Measurements from ENCODE around the gene ZSCAN12. TPM values are rescaled to one million over a fixed set of nuclear protein-coding genes. Genes with fewer than 3 reads are reported as not detected.

ZSCAN12 gene
- total and polyA plus RNA-seq, 2 experiments from 2014 or later, result 2.0 to 7.3 TPM

DNA sequence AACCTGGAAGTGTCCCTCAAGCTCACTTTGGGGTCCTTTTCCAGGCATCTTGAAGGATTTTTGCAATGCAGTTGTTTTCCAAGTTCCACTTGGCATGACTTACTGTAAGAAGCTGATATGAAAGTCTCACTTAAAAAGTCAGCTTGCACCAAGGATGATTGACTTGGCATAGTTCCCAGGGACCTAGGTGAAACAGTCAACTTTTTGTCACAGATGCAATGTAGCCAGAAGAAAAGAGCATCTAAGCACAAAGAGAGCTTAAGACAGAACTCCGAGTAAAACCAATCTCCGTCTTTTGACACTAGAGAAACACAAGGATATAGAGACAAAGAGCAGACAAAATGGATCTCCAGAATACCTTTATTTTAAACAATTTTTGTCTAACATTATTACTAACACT lies 2.6 kb upstream of the ZSCAN12 start:
- Mint-ChIP-seq H3K36me3 (ENCODE audit: low read depth) (peaks cover 13% of the 10 kb centered on the region), H3K4me1 (peaks cover 12% of the 10 kb centered on the region), H3K27ac (no peak overlapping the region), H3K27me3 (ENCODE audit: insufficient read depth, low read depth, poor library complexity) (peaks cover 8% of the 10 kb centered on the region), H3K4me3 (no peak overlapping the region), H3K9me3 (no peaks in the 10 kb centered on the region)
- no peak for ATAC-seq
- no peak overlapping the region for H3K4me2 ChIP-seq
- H2AFZ ChIP-seq, result no peak overlapping the region; the same call in 1 of the 2 replicates
- no peaks in the 10 kb centered on the region for H3F3A ChIP-seq (replicated peaks; ENCODE audit: low read depth)
- peaks cover 4% of the 10 kb centered on the region for H3K36me3 ChIP-seq (ENCODE audit: insufficient read depth)
- peaks cover 3% of the 10 kb centered on the region for H4K20me1 ChIP-seq (replicated peaks; ENCODE audit: insufficient read depth)
- TF ChIP-seq POLR2AphosphoS5 (IDR thresholded peaks at IDR 0.05; ENCODE audit: low read depth) (no peak), ZNF331 (CRISPR knock-in tag; IDR thresholded peaks at IDR 0.05; ENCODE audit: low read depth) (no peak), ZNF114 (CRISPR knock-in tag; IDR thresholded peaks at IDR 0.05) (no peak), EZH2phosphoT487 (IDR thresholded peaks at IDR 0.05; ENCODE audit: unreplicated experiment) (no peak), NANOG (IDR thresholded peaks at IDR 0.05; ENCODE audit: borderline replicate concordance) (no peak), EZH2 (IDR thresholded peaks at IDR 0.05; ENCODE audit: low read depth, unreplicated experiment) (no peak), STAT1 (IDR thresholded peaks at IDR 0.05; ENCODE audit: unreplicated experiment) (no peak), ZNF462 (CRISPR knock-in tag; IDR thresholded peaks at IDR 0.05) (no peak), JUNB (IDR thresholded peaks at IDR 0.05; ENCODE audit: unreplicated experiment) (no peak), CREB1 (CRISPR knock-in tag; IDR thresholded peaks at IDR 0.05; ENCODE audit: low read depth) (no peak), ETS1 (IDR thresholded peaks at IDR 0.05) (no peak)
- TF ChIP-seq, protein P1, sequence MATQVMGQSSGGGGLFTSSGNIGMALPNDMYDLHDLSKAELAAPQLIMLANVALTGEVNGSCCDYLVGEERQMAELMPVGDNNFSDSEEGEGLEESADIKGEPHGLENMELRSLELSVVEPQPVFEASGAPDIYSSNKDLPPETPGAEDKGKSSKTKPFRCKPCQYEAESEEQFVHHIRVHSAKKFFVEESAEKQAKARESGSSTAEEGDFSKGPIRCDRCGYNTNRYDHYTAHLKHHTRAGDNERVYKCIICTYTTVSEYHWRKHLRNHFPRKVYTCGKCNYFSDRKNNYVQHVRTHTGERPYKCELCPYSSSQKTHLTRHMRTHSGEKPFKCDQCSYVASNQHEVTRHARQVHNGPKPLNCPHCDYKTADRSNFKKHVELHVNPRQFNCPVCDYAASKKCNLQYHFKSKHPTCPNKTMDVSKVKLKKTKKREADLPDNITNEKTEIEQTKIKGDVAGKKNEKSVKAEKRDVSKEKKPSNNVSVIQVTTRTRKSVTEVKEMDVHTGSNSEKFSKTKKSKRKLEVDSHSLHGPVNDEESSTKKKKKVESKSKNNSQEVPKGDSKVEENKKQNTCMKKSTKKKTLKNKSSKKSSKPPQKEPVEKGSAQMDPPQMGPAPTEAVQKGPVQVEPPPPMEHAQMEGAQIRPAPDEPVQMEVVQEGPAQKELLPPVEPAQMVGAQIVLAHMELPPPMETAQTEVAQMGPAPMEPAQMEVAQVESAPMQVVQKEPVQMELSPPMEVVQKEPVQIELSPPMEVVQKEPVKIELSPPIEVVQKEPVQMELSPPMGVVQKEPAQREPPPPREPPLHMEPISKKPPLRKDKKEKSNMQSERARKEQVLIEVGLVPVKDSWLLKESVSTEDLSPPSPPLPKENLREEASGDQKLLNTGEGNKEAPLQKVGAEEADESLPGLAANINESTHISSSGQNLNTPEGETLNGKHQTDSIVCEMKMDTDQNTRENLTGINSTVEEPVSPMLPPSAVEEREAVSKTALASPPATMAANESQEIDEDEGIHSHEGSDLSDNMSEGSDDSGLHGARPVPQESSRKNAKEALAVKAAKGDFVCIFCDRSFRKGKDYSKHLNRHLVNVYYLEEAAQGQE (IDR thresholded peaks at IDR 0.05; ENCODE audit: unreplicated experiment), result no peak
- TF ChIP-seq, protein P2, sequence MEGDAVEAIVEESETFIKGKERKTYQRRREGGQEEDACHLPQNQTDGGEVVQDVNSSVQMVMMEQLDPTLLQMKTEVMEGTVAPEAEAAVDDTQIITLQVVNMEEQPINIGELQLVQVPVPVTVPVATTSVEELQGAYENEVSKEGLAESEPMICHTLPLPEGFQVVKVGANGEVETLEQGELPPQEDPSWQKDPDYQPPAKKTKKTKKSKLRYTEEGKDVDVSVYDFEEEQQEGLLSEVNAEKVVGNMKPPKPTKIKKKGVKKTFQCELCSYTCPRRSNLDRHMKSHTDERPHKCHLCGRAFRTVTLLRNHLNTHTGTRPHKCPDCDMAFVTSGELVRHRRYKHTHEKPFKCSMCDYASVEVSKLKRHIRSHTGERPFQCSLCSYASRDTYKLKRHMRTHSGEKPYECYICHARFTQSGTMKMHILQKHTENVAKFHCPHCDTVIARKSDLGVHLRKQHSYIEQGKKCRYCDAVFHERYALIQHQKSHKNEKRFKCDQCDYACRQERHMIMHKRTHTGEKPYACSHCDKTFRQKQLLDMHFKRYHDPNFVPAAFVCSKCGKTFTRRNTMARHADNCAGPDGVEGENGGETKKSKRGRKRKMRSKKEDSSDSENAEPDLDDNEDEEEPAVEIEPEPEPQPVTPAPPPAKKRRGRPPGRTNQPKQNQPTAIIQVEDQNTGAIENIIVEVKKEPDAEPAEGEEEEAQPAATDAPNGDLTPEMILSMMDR (conservative IDR thresholded peaks at IDR 0.05; ENCODE audit: low read depth in 2 of 2), result no peak
- H3K27me3 ChIP-seq (ENCODE audit: insufficient read depth), result peaks cover 29% of the 10 kb centered on the region
- H3K79me2 ChIP-seq (replicated peaks; ENCODE audit: insufficient read depth), result peaks cover 13% of the 10 kb centered on the region
- DNase-seq (ENCODE audit: low spot score), result no peak
- no peak overlapping the region for H3K27ac ChIP-seq (ENCODE audit: low read depth)
- no peaks in the 10 kb centered on the region for H3K9me2 ChIP-seq (ENCODE audit: insufficient read depth)
- H3K4me3 ChIP-seq, result no peak overlapping the region
- H3K4me1 ChIP-seq (ENCODE audit: insufficient read depth), result 0 out of 2 replicates have a peak, but pooled peaks cover 5% of the 10 kb centered on the region

All from GM23338 (cell line).